ENCODE results near the gene GADD45B. TPM values are rescaled to one million over a fixed set of nuclear protein-coding genes. Genes with fewer than 3 reads are reported as not detected.

Gene GADD45B
- total RNA-seq, result 27.3 and 32.2 TPM in 2 replicates

GRCh38 chr19:2475702-2476450 is at the start of gene GADD45B:
Gene GADD45B (plus strand): TSS chr19:2476127. CDS start chr19:2476359, 232 bp downstream.

GRCh38 chr19:2427429-2428320 is 48.3 kb upstream of the GADD45B start, which contains the start of gene TIMM13:
Gene TIMM13 (minus strand): TSS chr19:2427586. CDS start chr19:2427533, 53 bp downstream.

Other genes starting within 250 kb of the GADD45B start
- 59.8 and 63.5 TPM in 2 replicates for gene PLEKHJ1, start 239.8 kb upstream of the GADD45B start, total RNA-seq
- gene SF3A2, start 239.3 kb upstream of the GADD45B start, total RNA-seq, result 24.9 and 39.0 TPM in 2 replicates
- 0.76 and 0.97 TPM in 2 replicates for gene AMH, start 226.8 kb upstream of the GADD45B start, total RNA-seq
- gene JSRP1, start 219.7 kb upstream of the GADD45B start, total RNA-seq, result not detected in 2 replicates
- gene PEAK3, start 194.0 kb upstream of the GADD45B start, total RNA-seq, result not detected in 2 replicates
- not detected in 2 replicates for gene LINGO3, start 168.0 kb upstream of the GADD45B start, total RNA-seq
- 163 and 319 TPM in 2 replicates for gene LSM7, start 147.5 kb upstream of the GADD45B start, total RNA-seq
- gene SPPL2B, start 147.4 kb upstream of the GADD45B start, total RNA-seq, result 22.7 and 26.3 TPM in 2 replicates
- gene TMPRSS9, start 115.9 kb upstream of the GADD45B start, total RNA-seq, result not detected in 2 replicates
- gene TIMM13, start 48.5 kb upstream of the GADD45B start, total RNA-seq, result 44.2 and 55.5 TPM in 2 replicates
- gene LMNB2, start 19.2 kb upstream of the GADD45B start, total RNA-seq, result 108 and 131 TPM in 2 replicates
- gene GNG7, start 226.6 kb downstream of the GADD45B start, total RNA-seq, result 0.32 TPM in 1 of 2 replicates, not detected in the other
- under 0.01 TPM in 1 of 2 replicates, not detected in the other for gene DIRAS1, start 245.2 kb downstream of the GADD45B start, total RNA-seq